Endothelial cell of umbilical vein (primary cell): Measurements from ENCODE around the gene MCM7. TPM values are rescaled to one million over a fixed set of nuclear protein-coding genes. Genes with fewer than 3 reads are reported as not detected.

ENCODE experiments used
- BruUV-seq: library from RNA; stranded (reverse); fragments of 400-500 nt; replicated peaks from 2 replicates; lab custom pipeline; 2021; lab: Mats Ljungman, UMichigan
- CTCF ChIA-PET: fragments of 300-600, 350-600 bp; sonication (Branson Sonifier 250); formaldehyde crosslinking; loops from one replicate; lab custom pipeline; 2021; ENCODE audit warnings: antibody characterized with exemption, inconsistent platforms; lab: Charles Lee
- POLR2A ChIA-PET: fragments of 300-600, 350-600 bp; sonication (Branson Sonifier 250); formaldehyde crosslinking; loops from one replicate; lab custom pipeline; 2021; ENCODE audit warnings: antibody characterized with exemption, inconsistent platforms; lab: Charles Lee
- DNase-seq: peaks from one replicate; pipeline ENCODE4 v3.0.0-alpha.2; 2011; ENCODE audit warnings: low read depth, low spot score
- FAIRE-seq: peaks from 2 replicates; lab custom pipeline; 2011; peaks lifted over from hg19 to GRCh38; lab: Jason Lieb, UNC
- H2AFZ ChIP-seq: 2 replicates; pipeline ENCODE4 v1.6.0; 2012; ENCODE audit warnings: low read depth, low read length, control low read depth, inconsistent platforms
- H3K27ac ChIP-seq: 2 replicates; pipeline ENCODE4 v1.5.1; 2011; ENCODE audit warnings: low read depth, mild to moderate bottlenecking, control low read depth, low read length, moderate library complexity; ENCODE audit not compliant: insufficient read depth
- H3K27me3 ChIP-seq, 2 experiments: 2 replicates each; pipeline versions ENCODE4 v1.6.0 to v1.6.1; 2011; ENCODE audit warnings: low read length in 2 of 2, mixed read lengths in 1 of 2; ENCODE audit not compliant: control insufficient read depth in 2 of 2, insufficient read depth in 2 of 2
- H3K36me3 ChIP-seq, 2 experiments: 2 replicates in 1 of 2; 3 replicates in 1 of 2; pipeline ENCODE4 v1.5.1; 2011; ENCODE audit warnings: low read length in 2 of 2, mild to moderate bottlenecking in 1 of 2, moderate library complexity in 1 of 2; ENCODE audit not compliant: control insufficient read depth in 2 of 2, insufficient read depth in 2 of 2; ENCODE audit errors: extremely low read depth in 1 of 2
- H3K4me1 ChIP-seq: 3 replicates; pipeline ENCODE4 v1.5.1; 2011; ENCODE audit warnings: mild to moderate bottlenecking, low read length; ENCODE audit not compliant: control insufficient read depth, insufficient read depth; ENCODE audit errors: extremely low read depth
- H3K4me2 ChIP-seq: 2 replicates; pipeline ENCODE4 v1.6.1; 2011; ENCODE audit warnings: low read length, control low read depth, mixed read lengths; ENCODE audit not compliant: insufficient read depth
- H3K4me3 ChIP-seq, 3 experiments: fragments of 200-600 bp in 1 of 3; sonication (generic), shearing (Covaris generic) in 1 of 3; replicated peaks in 1 of 3; 2 replicates each; pipeline ENCODE4 v1.5.1; 2011 to 2016; ENCODE audit warnings: control low read depth in 3 of 3, low read length in 3 of 3, mild to moderate bottlenecking in 2 of 3, inconsistent platforms in 1 of 3, low read depth in 1 of 3, moderate library complexity in 1 of 3; ENCODE audit not compliant: insufficient read depth in 1 of 3
- H3K79me2 ChIP-seq: 2 replicates; pipeline ENCODE4 v1.6.0; 2012; ENCODE audit warnings: low read length, inconsistent platforms; ENCODE audit not compliant: control insufficient read depth, insufficient read depth
- H3K9ac ChIP-seq: replicated peaks from 2 replicates; pipeline ENCODE3; 2011; ENCODE audit warnings: low read length, control low read depth; ENCODE audit not compliant: insufficient read depth; ENCODE audit errors: extremely low read depth
- H3K9me1 ChIP-seq: replicated peaks from 3 replicates; pipeline ENCODE4 v1.6.0; 2011; ENCODE audit warnings: mild to moderate bottlenecking, low read length; ENCODE audit not compliant: control insufficient read depth, insufficient read depth; ENCODE audit errors: extremely low read depth
- H3K9me3 ChIP-seq: replicated peaks from 2 replicates; pipeline ENCODE4 v1.5.1; 2012; ENCODE audit warnings: low read length, inconsistent platforms; ENCODE audit not compliant: control insufficient read depth, insufficient read depth
- H4K20me1 ChIP-seq: replicated peaks from 2 replicates; pipeline ENCODE3; 2011; ENCODE audit warnings: mild to moderate bottlenecking, low read length; ENCODE audit not compliant: control insufficient read depth, insufficient read depth; ENCODE audit errors: extremely low read depth
- CTCF ChIP-seq, 2 donors: IDR thresholded peaks; 1 replicate in 1 of 2; 2 replicates in 1 of 2; pipeline ENCODE4 v1.5.1; 2011; ENCODE audit warnings: low read length in 2 of 2, mild to moderate bottlenecking in 2 of 2, moderate library complexity in 2 of 2, control low read depth in 1 of 2, inconsistent platforms in 1 of 2, low read depth in 1 of 2; ENCODE audit not compliant: insufficient read depth in 1 of 2; ENCODE audit errors: extremely low read depth in 1 of 2
- EZH2 ChIP-seq: IDR thresholded peaks from 2 replicates; pipeline ENCODE4 v1.6.1; 2012; ENCODE audit warnings: borderline replicate concordance, low read depth, mild to moderate bottlenecking, moderate library complexity, low read length, inconsistent platforms; ENCODE audit not compliant: severe bottlenecking
- FOS ChIP-seq: IDR thresholded peaks from 2 replicates; pipeline ENCODE4 v1.6.1; 2011; ENCODE audit warnings: mild to moderate bottlenecking, low read length, moderate library complexity, borderline replicate concordance; ENCODE audit not compliant: insufficient read depth
- GATA2 ChIP-seq: IDR thresholded peaks from 2 replicates; pipeline ENCODE4 v1.7.0; 2011; ENCODE audit warnings: low read depth, mild to moderate bottlenecking, moderate library complexity, mixed read lengths, low read length; ENCODE audit not compliant: insufficient read length, insufficient read depth
- JUN ChIP-seq: IDR thresholded peaks from 2 replicates; pipeline ENCODE4 v1.6.1; 2011; ENCODE audit warnings: borderline replicate concordance, low read depth; ENCODE audit not compliant: insufficient read length, insufficient read depth
- MAX ChIP-seq: IDR thresholded peaks from 2 replicates; pipeline ENCODE4 v1.6.1; 2011; ENCODE audit not compliant: insufficient read depth, insufficient read length
- MYC ChIP-seq: IDR thresholded peaks from one replicate; pipeline ENCODE4 v1.6.1; 2011; ENCODE audit warnings: mild to moderate bottlenecking, low read depth, low read length
- POLR2A ChIP-seq: IDR thresholded peaks from 2 replicates; pipeline ENCODE4 v1.6.1; 2012; ENCODE audit warnings: low read depth, mild to moderate bottlenecking, control low read depth, low read length
- POLR2AphosphoS5 ChIP-seq: IDR thresholded peaks from 2 replicates; pipeline ENCODE4 v1.6.1; 2012; ENCODE audit warnings: low read depth, mild to moderate bottlenecking, control low read depth, low read length, moderate library complexity; ENCODE audit not compliant: insufficient read depth
- dilution Hi-C: fragments of 300-500 bp; cut with MboI; formaldehyde crosslinking; loops from one replicate; pipeline ENCODE4 v1.15.0; 2019; ENCODE audit warnings: low sequenced_read_pairs; ENCODE audit not compliant: extremely low pct_ligation_motif_present
- intact Hi-C: fragments of 100-400 bp; cut with micrococcal nuclease; formaldehyde crosslinking; loops from one replicate; pipeline ENCODE4 v1.10.0; 2022
- polyA plus RNA-seq, 4 experiments: library from polyadenylated mRNA; depleted of rRNA in 3 of 4; stranded (reverse) in 3 of 4; unstranded in 1 of 4; fragments of >200 nt; gene quantifications; 2 replicates each; pipeline versions ENCODE4 v1.2.1 to v1.2.3, GENCODE V29; 2011 to 2012; ENCODE audit warnings: missing spikeins in 1 of 4
- total RNA-seq: library from RNA; stranded (reverse); gene quantifications from 2 replicates; pipeline ENCODE4 v1.2.3, GENCODE V29; 2021

Gene MCM7
- total and polyA plus RNA-seq, 2 donors (not counting 3 experiments of a cell fraction or from before 2014, with no cell fraction given), result 156 to 187 TPM

GRCh38 chr7:100095704-100096103 is 5.5 kb downstream of the MCM7 start:
- intact Hi-C loops (no loop called here), dilution Hi-C loops (no loop called here)
- no peak for FAIRE-seq
- no peak overlapping the region for H3K4me3 ChIP-seq
- H3K79me2 ChIP-seq, result peaks cover 41% of the 10 kb centered on the region
- DNase-seq, result no peak
- no peaks in the 10 kb centered on the region for H3K27me3 ChIP-seq
- H3K9me3 ChIP-seq, result no peaks in the 10 kb centered on the region
- POLR2A ChIA-PET, result no interaction called here
- H2AFZ ChIP-seq, result no peak overlapping the region
- CTCF ChIA-PET, result no interaction called here
- peaks cover 55 to 57% of the 10 kb centered on the region in 2 experiments for H3K36me3 ChIP-seq
- no peaks in the 10 kb centered on the region for H3K9me1 ChIP-seq
- TF ChIP-seq MAX (no peak), MYC (no peak), POLR2AphosphoS5 (no peak), GATA2 (no peak), POLR2A (no peak), CTCF (IDR thresholded peaks at IDR 0.05; ENCODE audit: extremely low read depth in 1 of 2, insufficient read depth in 1 of 2, low read depth in 1 of 2, low read length in 2 of 2) (no peak), JUN (no peak), FOS (no peak), EZH2 (no peak)
- H3K27ac ChIP-seq, result no peak overlapping the region
- no peak overlapping the region for H3K9ac ChIP-seq
- BruUV-seq, result no TSS peak
- peaks cover 21% of the 10 kb centered on the region for H3K4me1 ChIP-seq
- no peaks in the 10 kb centered on the region for H4K20me1 ChIP-seq
- H3K4me2 ChIP-seq, result no peak overlapping the region
